ENCODE results near the gene SLC24A2. TPM values are rescaled to one million over a fixed set of nuclear protein-coding genes. Genes with fewer than 3 reads are reported as not detected.
A peak's percentile ranks its signal among the peaks of the same experiment; 100 is the strongest.
"Not testable (repeated sequence)": the region's sequence is repeated elsewhere in the genome, so short reads cannot be mapped to it uniquely, and the experiment has no call there.

Gene SLC24A2
- not detected for polyA plus RNA-seq (2012; ENCODE audit: insufficient read depth, insufficient read length)

DNA sequence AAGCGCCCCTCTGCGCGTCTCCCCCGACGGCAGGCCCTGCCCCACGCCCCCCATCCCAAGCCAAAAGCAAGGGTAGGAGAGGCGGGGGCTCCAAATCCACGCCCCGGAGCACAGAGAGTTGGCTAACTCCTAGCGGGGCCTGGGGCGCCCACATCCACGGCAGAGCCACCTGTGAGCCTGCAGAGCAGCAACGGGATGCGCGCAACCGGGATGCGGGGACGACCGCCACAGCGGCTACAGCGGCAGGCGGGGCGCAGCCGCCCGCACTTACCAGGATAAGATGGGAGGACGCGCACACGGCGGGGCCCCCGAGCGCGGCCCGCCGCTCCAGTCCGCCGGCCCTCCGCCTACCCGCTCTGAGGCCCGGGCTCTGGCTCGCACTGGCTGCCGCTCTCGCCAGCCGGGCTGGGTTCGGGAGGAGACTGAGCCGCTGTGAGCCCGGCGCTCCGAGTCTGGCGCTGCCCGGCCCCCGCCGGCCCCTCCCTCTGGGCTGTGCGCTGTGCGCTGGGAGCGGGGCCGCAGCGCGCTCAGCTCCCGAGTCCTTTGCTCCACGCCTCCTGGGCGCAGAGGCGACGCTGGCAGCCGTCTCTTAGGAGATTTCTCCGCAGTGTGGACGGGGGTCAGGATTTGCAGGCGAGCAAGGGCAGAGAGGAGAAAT lies at the start of gene SLC24A2:
SLC24A2 (minus strand) TSS at position 424 of the 658 bp plus-strand sequence.
- H3K4me3 ChIP-seq (ENCODE audit: low read length), result no peak within 1 kb of the TSS

DNA sequence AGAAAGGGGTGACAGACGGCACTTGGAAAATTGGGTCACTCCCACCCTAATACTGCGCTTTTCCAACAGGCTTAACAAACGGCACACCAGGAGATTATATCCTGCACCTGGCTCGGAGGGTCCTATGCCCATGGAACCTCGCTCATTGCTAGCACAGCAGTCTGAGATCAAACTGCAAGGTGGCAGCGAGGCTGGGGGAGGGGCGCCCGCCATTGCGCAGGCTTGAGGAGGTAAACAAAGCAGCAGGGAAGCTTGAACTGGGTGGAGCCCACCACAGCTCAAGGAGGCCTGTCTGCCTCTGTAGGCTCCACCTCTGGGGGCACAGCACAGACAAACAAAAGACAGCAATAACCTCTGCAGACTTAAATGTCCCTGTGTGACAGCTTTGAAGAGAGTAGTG lies 44.5 kb upstream of the SLC24A2 start:
- not testable (repeated sequence) for H3K4me3 ChIP-seq (ENCODE audit: low read length)

More for the DNA sequence above, at the start of gene SLC24A2:
- no peak for DNase-seq (ENCODE audit: low read depth, low spot score)

DNA sequence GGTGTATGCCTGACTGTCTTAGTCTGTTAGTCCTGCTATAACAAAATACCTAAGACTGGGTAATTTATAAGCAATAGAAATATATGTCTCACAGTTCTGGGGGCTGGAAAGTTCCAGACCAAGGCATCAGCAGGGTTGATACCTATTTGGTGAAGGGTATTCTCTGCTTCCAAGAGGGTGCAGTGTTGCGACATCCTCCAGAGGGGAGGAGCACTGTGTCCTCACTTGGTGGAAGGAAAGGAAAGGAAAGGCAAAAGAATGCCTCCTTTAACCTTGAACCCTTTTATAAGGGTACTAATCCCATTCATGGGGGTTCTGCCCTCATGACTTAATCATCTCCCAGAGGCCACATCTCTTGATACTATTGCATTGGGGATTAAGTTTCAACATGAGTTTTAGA lies 42.0 kb upstream of the SLC24A2 start:
- DNase-seq (ENCODE audit: low read depth, low spot score), result no peak
- no peak overlapping the region for H3K4me3 ChIP-seq (ENCODE audit: low read length)

More for the DNA sequence above, 44.5 kb upstream of the SLC24A2 start:
- DNase-seq (ENCODE audit: low read depth, low spot score), result not testable (repeated sequence)

DNA sequence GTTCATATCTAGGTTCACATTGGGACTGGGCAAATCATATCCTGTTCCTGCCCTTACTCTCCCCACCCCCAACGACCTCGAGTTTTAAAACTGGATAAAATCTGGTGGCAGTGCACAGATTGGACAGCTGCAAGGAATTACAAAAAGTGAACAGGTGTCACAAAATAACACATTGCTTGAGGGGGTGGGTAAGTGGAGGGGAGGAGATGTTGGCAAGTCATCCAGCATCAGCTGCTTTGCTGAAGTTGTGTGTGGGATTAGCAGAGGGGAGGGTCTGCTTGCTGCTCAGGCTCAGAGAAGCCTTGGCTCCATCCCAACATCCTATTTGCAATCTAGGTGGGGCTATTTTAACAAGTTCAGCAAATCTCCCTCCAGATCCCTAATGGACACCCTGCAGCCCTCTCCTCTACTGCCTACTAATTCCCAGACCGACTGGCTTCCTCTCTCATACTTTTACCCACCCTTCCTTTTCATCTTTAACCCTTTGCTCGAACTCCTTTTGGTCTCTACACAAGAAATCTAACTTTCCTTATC lies 39.8 kb upstream of the SLC24A2 start:
- H3K4me3 ChIP-seq (ENCODE audit: low read length), result no peak overlapping the region
- DNase-seq (ENCODE audit: low read depth, low spot score), result no peak

DNA sequence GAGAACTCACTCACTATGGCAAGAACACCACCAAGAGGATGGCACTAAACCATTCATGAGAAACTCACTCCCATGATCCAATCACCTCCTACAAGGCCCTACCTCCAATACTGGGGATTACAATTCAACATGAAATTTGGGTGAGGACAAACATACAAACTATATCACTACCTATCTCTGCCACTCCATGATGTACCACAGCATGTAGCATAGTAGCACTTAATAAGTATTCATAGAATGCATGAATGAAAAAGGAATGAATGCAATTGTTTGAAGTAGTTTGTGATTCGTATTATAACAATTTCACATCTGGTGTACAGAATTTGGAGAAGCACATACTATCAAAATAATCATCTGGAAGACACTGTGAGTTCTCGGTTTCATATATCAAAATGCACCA lies 27.9 kb upstream of the SLC24A2 start:
- no peak overlapping the region for H3K4me3 ChIP-seq (ENCODE audit: low read length)
- DNase-seq (ENCODE audit: low read depth, low spot score), result no peak

DNA sequence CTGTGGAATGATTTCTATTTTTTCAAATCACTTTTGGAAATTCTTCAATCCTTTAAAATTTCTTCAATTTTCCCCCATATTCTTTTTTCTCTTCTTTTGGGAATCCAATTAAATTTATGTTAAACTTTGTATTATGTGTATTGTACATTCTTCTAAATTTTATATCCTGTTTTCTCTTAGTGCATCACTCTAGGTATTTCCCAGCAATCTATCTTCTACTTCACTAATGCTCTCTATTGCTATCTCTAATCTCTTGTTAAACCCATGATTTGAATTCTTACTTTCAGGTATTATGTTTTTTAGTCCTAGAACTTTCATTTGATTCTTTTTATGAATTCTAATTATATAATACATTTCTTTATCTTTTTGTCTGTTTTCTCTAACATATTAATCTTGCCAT lies 23.4 kb upstream of the SLC24A2 start:
- H3K4me3 ChIP-seq (ENCODE audit: low read length), result no peak overlapping the region
- DNase-seq (ENCODE audit: low read depth, low spot score), result no peak

DNA sequence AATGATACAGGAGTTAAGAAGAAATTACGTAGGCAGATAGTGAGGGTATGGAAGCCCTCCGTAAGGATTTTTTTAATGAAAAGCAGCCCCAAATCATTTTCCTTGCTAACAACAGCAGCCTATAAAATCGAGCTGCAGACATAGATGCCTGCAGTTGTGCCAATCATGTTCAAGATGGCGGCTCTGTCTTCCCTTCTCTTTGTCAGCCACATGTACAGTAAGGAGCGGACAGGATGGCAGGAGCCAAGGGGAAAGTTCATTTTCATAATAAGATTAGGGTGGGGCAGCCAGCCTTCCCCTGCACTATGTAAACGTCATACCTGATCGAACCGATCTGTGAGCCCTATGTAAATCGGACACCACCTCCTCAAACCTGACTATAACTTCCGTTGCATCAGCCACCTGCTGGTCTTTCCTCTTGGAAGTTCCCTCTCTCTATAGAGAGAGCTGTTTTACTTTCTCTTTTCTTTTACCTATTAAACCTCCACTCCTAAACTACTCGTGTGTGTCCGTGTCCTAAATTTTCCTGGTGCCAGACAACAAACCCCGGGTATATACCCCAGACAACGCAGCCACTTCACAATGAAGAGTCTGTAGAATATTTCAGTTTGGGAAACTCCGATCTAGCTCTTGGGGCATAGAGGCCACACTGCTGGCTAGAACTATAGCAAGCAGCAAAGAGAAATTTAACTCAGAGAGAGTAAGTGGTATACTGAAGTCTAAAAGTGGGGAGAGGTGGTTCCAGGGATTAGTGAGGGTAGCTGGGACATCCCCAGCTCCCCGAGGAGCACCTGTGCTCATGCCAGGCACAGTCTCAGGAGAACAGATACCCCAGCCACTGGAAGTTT lies 20.8 kb upstream of the SLC24A2 start:
- H3K4me3 ChIP-seq (ENCODE audit: low read length), result no peak overlapping the region
- DNase-seq (ENCODE audit: low read depth, low spot score), result no peak

DNA sequence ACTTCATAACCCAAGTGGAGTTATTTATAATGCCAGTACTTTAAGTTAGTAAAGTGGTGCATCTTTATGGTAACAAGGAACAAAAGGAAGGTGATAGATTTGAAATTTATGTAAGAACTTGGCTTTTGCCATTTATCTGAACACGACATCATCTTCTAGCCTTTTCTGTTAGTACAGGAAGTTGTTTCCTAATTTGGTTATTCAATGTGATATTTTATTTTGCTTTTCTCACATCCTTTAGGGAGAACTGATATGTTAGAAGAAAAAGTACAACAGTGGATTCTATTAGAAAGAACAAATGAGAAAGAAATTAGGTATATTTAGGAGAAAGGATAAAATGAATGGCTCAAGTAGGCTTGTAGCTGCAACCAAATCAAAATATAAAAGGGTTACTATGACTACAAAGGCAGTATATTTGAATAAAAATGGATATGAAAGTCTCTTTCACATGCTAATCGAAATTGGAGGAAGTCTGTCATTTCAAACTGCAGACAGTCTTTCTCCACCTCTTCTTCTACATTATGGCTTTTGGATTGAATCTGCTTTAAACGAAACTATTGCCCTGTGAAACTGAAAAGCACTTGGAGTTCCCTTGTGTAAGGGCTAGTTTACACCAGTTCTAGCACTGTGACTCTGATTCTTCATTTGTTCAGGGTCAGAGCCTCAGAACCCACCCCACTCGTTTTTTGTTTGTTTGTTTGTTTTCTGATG lies 18.5 kb upstream of the SLC24A2 start:
- DNase-seq (ENCODE audit: low read depth, low spot score), result no peak
- H3K4me3 ChIP-seq (ENCODE audit: low read length), result no peak overlapping the region

DNA sequence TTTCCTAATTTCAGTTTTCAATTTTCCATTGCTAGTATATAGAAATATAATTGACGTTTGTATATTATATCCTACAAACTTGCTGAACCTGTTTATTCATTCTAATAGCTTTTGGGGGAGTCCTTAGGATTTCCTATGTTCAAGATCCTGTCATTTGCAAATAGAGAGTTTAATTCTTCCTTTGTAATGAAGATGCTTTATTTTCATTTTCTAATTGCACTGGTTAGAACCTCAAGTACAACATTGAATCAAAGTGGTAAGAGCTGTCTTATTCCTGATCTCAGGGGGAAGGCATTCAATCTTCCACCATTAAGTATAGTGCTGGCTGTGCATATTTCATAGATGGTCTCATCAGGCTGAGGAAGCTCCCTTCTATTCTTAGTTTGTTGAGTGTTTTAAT lies 15.6 kb upstream of the SLC24A2 start:
- DNase-seq (ENCODE audit: low read depth, low spot score), result no peak
- H3K4me3 ChIP-seq (ENCODE audit: low read length), result no peak overlapping the region

DNA sequence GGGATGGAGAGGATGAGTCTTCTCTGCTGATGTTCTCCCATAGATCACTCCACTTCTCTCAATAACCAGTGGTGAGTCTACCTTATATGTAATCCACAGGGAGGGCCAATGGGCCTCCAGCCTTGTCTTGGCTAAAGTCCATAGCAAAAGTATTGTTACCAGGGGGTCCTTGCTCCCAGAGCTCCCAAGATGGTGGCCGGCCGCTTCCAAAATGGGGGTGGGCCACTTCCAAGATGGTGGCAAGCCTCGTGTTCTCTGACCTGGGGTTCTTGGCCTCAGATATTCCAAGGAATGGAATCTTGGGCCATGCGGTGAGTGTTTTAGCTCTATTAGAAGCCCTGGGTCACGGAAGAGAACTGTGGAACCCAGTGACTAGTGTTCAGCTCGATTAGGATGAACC lies 12.0 kb upstream of the SLC24A2 start:
- no peak overlapping the region for H3K4me3 ChIP-seq (ENCODE audit: low read length)

DNA sequence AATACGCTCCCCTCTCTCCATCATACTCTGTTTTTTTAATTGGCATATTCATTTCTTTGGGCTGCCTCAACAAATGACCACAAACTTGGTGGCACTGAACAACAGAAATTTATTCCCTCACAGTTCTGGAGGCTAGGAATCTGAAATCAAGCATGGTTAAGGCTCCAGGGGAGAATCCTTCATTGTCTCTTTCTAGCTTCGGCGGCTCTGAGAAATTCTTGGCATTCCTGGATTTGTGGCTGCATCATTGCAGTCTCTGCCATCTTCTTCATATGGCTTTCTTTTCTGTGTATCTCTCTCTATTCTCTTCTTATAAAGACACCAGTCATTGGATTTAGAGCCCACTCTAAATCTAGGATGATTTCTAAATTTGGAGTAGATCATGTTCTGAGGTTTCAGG lies 10.9 kb upstream of the SLC24A2 start:
- DNase-seq (ENCODE audit: low read depth, low spot score), result no peak
- no peak overlapping the region for H3K4me3 ChIP-seq (ENCODE audit: low read length)

More for the DNA sequence above, 12.0 kb upstream of the SLC24A2 start:
- DNase-seq (ENCODE audit: low read depth, low spot score), result no peak

DNA sequence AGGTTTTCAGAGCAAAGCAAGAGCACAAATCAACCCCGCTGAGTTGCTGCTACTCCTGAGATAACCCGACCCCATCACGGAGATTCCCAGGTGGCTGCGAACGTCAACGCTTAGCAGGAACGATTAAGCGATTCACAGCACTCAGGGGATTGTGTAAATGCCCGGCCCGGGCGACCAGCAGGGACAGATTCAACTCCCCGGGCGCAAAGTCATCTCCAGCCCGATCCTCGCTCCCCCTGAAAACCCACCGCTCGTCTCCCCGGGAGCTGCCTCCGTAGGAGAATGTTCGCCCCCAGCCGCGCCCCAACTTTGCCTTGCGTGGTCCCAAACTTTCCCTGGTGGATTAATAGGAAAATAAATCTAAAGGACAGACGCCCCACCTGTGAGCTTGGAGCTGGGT lies 685 bp downstream of the SLC24A2 start:
- H3K4me3 ChIP-seq (ENCODE audit: low read length), result no peak overlapping the region
- no peak for DNase-seq (ENCODE audit: low read depth, low spot score)

DNA sequence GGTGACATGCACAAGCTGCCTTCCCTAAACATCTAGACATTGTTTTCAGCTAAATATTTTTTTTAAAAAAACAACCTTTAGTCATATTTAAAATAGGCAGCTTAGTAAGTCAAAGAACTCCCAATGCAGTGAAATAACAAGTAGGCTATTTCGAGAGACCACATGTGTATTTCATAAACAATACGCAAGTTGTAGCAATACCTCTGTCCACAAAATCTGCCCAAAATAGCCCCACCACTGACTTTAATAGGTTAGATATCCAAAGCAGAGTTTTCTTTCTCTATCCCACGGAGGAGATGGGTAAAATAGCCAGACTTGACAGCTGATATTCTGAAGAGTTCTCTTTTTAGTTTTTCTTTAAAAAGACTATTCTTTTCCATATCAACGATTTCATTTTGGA lies 1.2 kb downstream of the SLC24A2 start:
- no peak for DNase-seq (ENCODE audit: low read depth, low spot score)
- no peak overlapping the region for H3K4me3 ChIP-seq (ENCODE audit: low read length)

DNA sequence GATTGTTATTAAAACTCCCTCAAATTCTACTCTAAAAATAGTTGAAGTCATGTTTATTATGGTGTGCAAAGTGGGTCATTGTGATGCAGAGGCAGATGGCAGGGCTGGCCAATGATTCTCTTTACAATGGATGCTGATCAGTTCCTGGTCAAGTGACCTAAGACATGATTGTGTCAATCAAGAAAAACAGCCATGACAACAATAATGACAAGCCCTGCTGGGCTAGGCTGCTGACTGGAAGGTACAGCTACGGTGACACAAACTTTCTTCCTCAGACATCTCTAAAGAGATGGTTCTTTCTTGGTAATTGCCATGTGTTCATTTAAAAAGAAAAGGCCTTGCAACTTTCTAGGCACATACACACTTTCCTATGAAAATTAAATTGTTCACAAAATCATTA lies 3.6 kb downstream of the SLC24A2 start:
- H3K4me3 ChIP-seq (ENCODE audit: low read length), result no peak overlapping the region
- no peak for DNase-seq (ENCODE audit: low read depth, low spot score)

DNA sequence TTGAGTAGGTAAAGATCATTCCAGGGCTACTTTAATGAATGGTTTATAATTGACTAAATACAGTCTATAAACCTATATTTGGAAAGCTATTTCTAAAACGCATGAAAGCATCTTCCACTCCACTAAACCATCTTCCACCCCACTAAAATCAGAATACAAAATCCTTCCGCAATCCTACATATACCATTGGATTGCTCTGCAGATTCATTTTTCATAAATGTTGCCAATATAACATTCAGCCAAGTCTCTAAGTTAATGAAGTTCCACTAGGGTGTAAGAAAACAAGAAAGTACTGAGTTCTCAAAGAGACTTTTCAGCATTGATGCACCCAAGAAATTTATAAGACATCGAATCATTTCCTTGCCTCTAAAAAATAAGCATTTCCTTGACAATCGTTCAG lies 4.7 kb downstream of the SLC24A2 start:
- no peak for DNase-seq (ENCODE audit: low read depth, low spot score)
- no peak overlapping the region for H3K4me3 ChIP-seq (ENCODE audit: low read length)

DNA sequence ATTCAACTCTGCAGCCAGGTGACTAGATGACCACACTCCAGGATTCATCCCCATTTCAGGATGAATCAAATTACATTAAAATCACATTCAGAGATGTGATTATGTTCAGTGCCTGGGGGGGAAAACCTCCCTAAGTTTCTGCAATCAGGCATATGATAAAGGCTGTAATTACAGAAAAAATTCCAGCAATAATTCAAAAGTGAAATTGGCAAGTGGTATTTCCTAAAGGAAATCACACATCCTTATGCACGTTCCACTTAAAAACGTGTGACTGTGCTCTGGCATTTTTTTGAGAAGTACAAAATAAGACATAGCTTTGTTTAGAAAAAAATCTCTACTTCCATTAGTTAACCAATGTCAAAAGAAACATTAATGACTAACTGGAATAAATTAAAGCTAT lies 5.3 kb downstream of the SLC24A2 start:
- DNase-seq (ENCODE audit: low read depth, low spot score), result no peak
- H3K4me3 ChIP-seq (ENCODE audit: low read length), result no peak overlapping the region

DNA sequence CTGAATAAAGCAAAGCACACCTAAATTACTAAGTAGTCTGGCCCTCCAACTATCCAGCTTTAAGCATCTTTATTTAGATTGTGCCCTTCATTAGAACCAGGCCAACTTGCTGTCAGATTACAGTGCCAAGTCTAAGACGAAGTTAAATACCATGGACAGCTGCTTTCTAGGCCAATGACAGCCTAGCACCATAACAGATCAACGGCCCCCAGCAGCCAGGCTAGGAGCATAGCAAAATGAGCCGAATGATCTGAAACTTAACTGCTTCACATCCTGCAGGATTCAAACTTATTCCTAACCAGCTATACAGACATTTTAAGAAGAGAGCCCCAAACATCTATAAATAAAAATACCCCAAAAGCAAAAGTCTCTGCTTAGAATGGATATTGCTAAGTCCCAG lies 6.8 kb downstream of the SLC24A2 start:
- DNase-seq (ENCODE audit: low read depth, low spot score), result peak; percentile 18

DNA sequence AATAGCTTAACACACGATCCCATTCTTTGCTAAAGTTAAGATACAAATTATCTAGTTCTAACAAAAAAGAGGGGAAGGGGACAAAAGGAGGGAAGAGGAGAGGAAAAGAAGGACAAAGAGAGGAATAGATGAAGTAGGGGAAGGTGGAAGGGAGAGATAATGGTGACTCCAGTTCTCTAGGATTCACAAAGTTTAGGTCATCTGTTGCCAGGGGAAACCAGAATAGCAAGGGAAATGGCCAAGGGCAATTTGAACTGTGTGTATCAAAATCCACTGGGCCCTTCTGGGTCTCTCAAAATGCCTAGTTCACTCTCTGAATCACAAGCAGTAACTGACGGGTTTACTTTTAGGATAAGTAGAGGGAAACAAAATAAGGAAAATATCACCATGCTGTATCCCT lies 7.6 kb downstream of the SLC24A2 start:
- no peak for DNase-seq (ENCODE audit: low read depth, low spot score)
- no peak overlapping the region for H3K4me3 ChIP-seq (ENCODE audit: low read length)

More for the DNA sequence above, 6.8 kb downstream of the SLC24A2 start:
- no peak overlapping the region for H3K4me3 ChIP-seq (ENCODE audit: low read length)

DNA sequence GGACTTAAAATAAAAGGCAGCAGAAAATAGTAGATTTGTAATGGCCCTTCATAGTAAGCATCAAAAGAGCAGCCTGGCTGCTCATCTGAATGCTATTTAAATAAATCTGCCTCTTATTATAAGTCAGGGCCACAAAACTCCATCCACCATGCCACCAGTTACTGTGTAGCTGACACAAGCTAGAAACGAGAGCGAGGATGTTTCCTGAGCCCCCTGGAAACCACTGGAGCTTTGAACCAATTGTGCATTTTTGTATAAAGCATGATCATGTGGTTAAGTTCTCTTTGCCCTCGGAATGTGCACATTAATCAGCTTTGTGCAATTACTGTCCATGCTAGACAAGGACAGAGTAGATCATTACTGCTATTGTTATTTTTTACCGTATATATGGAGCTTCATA lies 17.4 kb downstream of the SLC24A2 start:
- H3K4me3 ChIP-seq (ENCODE audit: low read length), result no peak overlapping the region
- no peak for DNase-seq (ENCODE audit: low read depth, low spot score)

DNA sequence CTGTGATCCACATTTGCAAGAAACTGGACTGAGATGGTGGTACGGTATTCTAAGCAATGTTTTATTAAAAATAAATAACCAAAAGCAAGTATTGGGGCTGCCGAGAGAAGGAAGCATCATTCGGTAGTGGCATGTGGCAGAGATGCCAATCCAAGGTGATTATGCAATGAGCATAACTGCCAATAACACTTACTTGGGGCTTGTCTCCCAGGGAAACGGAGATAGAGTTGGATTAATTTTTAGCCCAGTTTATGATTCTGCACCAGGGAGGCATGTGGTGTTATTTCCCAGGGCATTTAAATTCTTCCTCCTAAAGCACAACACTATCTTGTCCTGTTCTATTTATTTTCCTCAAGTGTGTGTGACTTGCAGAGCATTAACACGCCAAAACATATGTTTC lies 17.9 kb downstream of the SLC24A2 start:
- no peak for DNase-seq (ENCODE audit: low read depth, low spot score)
- H3K4me3 ChIP-seq (ENCODE audit: low read length), result no peak overlapping the region

Measured in Jurkat, Clone E6-1 (cell line).